Progenitor cell of endocrine pancreas (in vitro differentiated cells): ENCODE measurements around the gene BCOR. TPM values are rescaled to one million over a fixed set of nuclear protein-coding genes. Genes with fewer than 3 reads are reported as not detected.

Experiments used
- DNase-seq: peaks from one replicate; pipeline ENCODE4 v3.0.0; 2021; ENCODE audit warnings: low spot score; ENCODE audit not compliant: unreplicated experiment
- H3K27ac Mint-ChIP-seq: 2 replicates; pipeline ENCODE4 v1.8.0; 2021; ENCODE audit warnings: mild to moderate bottlenecking, moderate library complexity, mixed read lengths
- H3K27me3 Mint-ChIP-seq: 2 replicates; pipeline ENCODE4 v1.8.0; 2021; ENCODE audit warnings: mixed read lengths
- H3K36me3 Mint-ChIP-seq: 2 replicates; pipeline ENCODE4 v1.8.0; 2022; ENCODE audit warnings: mixed read lengths; ENCODE audit not compliant: insufficient read depth
- H3K4me1 Mint-ChIP-seq: 2 replicates; pipeline ENCODE4 v1.8.0; 2021; ENCODE audit warnings: low read depth, mixed read lengths
- H3K4me3 Mint-ChIP-seq: 2 replicates; pipeline ENCODE4 v1.8.0; 2021; ENCODE audit warnings: low read depth, mild to moderate bottlenecking, moderate library complexity, mixed read lengths
- H3K9me3 Mint-ChIP-seq: 2 replicates; pipeline ENCODE4 v1.8.0; 2021; ENCODE audit warnings: low read depth, mixed read lengths
- total RNA-seq: library from RNA; stranded (reverse); gene quantifications from 2 replicates; pipeline ENCODE4 v1.2.1, GENCODE V29; 2021
- TF ChIP-seq, protein P1 (sequence below): fragments of 200-600 bp; sonication (generic); IDR thresholded peaks from one replicate; pipeline ENCODE4 v1.5.0; 2021; ENCODE audit warnings: antibody characterized with exemption, mild to moderate bottlenecking; ENCODE audit not compliant: unreplicated experiment

The BCOR gene
- total RNA-seq, 1 donor from 2014 or later: 20.5 TPM

DNA sequence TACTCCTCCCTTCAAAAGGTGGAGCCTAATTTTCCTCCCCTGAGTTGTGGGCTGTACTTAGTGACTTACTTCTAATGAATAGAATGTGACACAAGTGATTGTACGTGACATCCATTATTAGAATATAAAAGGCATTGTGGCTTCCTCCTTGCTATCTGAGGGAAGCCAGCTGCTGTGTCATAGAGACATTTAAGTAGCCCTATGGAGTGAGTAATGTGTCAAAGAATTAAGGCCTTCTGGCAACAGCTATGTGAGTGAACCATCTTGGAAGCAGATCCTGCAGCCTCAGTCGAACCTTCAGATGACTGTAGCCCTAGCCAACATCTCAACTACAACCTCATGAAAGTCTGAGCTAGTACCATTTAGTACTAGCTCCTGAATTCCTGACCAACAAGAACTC lies 76.1 kb downstream of the BCOR start:
- Mint-ChIP-seq H3K27me3 (no peaks in the 10 kb centered on the region), H3K9me3 (peaks cover 3% of the 10 kb centered on the region), H3K4me1 (no peaks in the 10 kb centered on the region), H3K4me3 (no peak overlapping the region), H3K27ac (no peak overlapping the region), H3K36me3 (no peaks in the 10 kb centered on the region)
- TF ChIP-seq, protein P1, sequence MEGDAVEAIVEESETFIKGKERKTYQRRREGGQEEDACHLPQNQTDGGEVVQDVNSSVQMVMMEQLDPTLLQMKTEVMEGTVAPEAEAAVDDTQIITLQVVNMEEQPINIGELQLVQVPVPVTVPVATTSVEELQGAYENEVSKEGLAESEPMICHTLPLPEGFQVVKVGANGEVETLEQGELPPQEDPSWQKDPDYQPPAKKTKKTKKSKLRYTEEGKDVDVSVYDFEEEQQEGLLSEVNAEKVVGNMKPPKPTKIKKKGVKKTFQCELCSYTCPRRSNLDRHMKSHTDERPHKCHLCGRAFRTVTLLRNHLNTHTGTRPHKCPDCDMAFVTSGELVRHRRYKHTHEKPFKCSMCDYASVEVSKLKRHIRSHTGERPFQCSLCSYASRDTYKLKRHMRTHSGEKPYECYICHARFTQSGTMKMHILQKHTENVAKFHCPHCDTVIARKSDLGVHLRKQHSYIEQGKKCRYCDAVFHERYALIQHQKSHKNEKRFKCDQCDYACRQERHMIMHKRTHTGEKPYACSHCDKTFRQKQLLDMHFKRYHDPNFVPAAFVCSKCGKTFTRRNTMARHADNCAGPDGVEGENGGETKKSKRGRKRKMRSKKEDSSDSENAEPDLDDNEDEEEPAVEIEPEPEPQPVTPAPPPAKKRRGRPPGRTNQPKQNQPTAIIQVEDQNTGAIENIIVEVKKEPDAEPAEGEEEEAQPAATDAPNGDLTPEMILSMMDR: no peak
- DNase-seq: no peak

GRCh38 chrX:40019541-40019940 lies 78.2 kb downstream of the BCOR start:
- DNase-seq: no peak
- H3K9me3 Mint-ChIP-seq: peaks cover 3% of the 10 kb centered on the region
- no peaks in the 10 kb centered on the region for H3K36me3 Mint-ChIP-seq
- H3K4me3 Mint-ChIP-seq: no peak overlapping the region
- no peaks in the 10 kb centered on the region for H3K27me3 Mint-ChIP-seq
- no peaks in the 10 kb centered on the region for H3K4me1 Mint-ChIP-seq
- TF ChIP-seq, protein P1: no peak
- no peak overlapping the region for H3K27ac Mint-ChIP-seq

- Mint-ChIP-seq H3K9me3 (no peaks in the 10 kb centered on the region), H3K4me3 (no peak overlapping the region), H3K27me3 (no peaks in the 10 kb centered on the region), H3K4me1 (no peaks in the 10 kb centered on the region), H3K36me3 (no peaks in the 10 kb centered on the region), H3K27ac (no peak overlapping the region)
- no peak for DNase-seq
- TF ChIP-seq, protein P1: no peak
Observed at GRCh38 chrX:40018041-40018440, 79.7 kb downstream of the BCOR start.

DNA sequence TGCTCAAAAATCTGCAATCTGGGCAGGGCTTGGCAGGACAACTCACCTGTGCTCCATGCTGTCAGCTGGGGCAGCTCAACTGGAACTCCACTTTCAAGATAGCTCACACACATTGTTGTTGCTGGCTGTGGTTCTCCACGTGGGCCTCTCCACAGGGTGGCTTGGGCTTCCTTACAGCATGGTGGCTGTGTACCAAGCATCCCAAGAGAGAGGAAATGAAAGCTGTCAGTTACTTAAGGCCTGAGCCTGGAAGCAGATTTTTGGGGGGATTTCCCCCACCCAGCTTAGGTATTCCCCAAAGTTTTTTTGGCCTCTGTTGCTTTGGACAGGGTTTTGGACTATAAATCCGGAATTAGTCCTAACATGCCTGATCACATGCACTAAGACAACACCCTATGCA lies 81.0 kb downstream of the BCOR start:
- H3K4me1 Mint-ChIP-seq: peaks cover 4% of the 10 kb centered on the region
- H3K36me3 Mint-ChIP-seq: no peaks in the 10 kb centered on the region
- TF ChIP-seq, protein P1: no peak
- H3K9me3 Mint-ChIP-seq: no peaks in the 10 kb centered on the region
- H3K27ac Mint-ChIP-seq: no peak overlapping the region
- H3K27me3 Mint-ChIP-seq: peaks cover 6% of the 10 kb centered on the region
- no peak overlapping the region for H3K4me3 Mint-ChIP-seq
- no peak for DNase-seq

DNA sequence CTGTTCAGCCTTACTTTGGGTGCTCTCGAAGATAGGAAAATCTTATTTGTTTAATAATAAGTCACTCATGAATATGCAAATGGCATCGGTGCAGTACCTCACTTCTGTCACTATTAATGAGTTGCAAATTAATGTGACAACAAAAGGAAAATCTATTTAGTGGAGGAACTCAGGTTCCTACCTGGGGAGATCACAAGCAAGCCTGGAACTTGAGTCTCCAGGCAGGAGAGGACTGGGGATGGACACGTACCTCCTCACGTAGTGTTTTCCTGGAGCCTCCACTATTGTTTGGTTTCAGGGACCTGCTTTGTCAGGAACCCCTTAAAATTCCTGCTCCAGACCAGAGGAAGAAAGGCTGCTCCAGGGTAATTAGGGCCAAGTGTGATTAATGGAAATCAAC lies 82.1 kb downstream of the BCOR start:
- H3K36me3 Mint-ChIP-seq: no peaks in the 10 kb centered on the region
- DNase-seq: no peak
- no peaks in the 10 kb centered on the region for H3K9me3 Mint-ChIP-seq
- no peak overlapping the region for H3K27ac Mint-ChIP-seq
- H3K4me3 Mint-ChIP-seq: peak overlapping the region; percentile 53
- H3K27me3 Mint-ChIP-seq: peaks cover 15% of the 10 kb centered on the region
- H3K4me1 Mint-ChIP-seq: peaks cover 6% of the 10 kb centered on the region
- TF ChIP-seq, protein P1: no peak
